ENCODE measurements around the gene LAIR1.

LAIR1 gene

GRCh38 chr19:54333586-54334298, 31.0 kb downstream of the LAIR1 start:
- Histone ChIP-seq H3K36me3 (ENCODE audit: control insufficient read depth in 2 of 2, insufficient read depth in 1 of 2, low read length in 2 of 2) (no peaks in the 10 kb centered on the region), H3K4me3 (ENCODE audit: low read depth, low read length) (no peak overlapping the region), H3K9me3 (ENCODE audit: control insufficient read depth, insufficient read depth, low read depth, low read length) (no peaks in the 10 kb centered on the region), H3K4me1 (ENCODE audit: control insufficient read depth, insufficient read depth, low read length) (no peaks in the 10 kb centered on the region), H3K27ac (ENCODE audit: extremely low read depth, low read depth, low read length) (no peak overlapping the region)
- CTCF ChIA-PET: interaction anchor here (0.6 to 2.8 kb wide), 5 partner anchors 8 to 71 kb away, joined by 3 to 17 read pairs (median 4); no protein-coding TSS in a partner anchor
- no peak for TF ChIP-seq HOXA7 (CRISPR knock-in tag; IDR thresholded peaks at IDR 0.05; ENCODE audit: borderline replicate concordance)
- POLR2A ChIA-PET: no interaction called here

GRCh38 chr19:54332149-54332548, 32.6 kb downstream of the LAIR1 start:
- ChIA-PET POLR2A (no interaction called here), CTCF (interaction anchor here (1.1 to 2.8 kb wide), 3 partner anchors 8 to 60 kb away, joined by 4 to 17 read pairs (median 6); no protein-coding TSS in a partner anchor)
- TF ChIP-seq ZIC2 (tag by site-specific recombination; IDR thresholded peaks at IDR 0.05) (0 out of 2 replicates have a peak, but pooled peaks have one; percentile 29), ZNF704 (tag by site-specific recombination; IDR thresholded peaks at IDR 0.05) (no peak)
- no peaks in the 10 kb centered on the region for H3K4me1 ChIP-seq (ENCODE audit: control insufficient read depth, insufficient read depth, low read length)
- no peak overlapping the region for H3K27ac ChIP-seq (ENCODE audit: extremely low read depth, low read depth, low read length)
- H3K9me3 ChIP-seq (ENCODE audit: control insufficient read depth, insufficient read depth, low read depth, low read length): no peaks in the 10 kb centered on the region
- H3K36me3 ChIP-seq (ENCODE audit: control insufficient read depth in 2 of 2, insufficient read depth in 1 of 2, low read length in 2 of 2): no peaks in the 10 kb centered on the region
- H3K4me3 ChIP-seq (ENCODE audit: low read depth, low read length): no peak overlapping the region

- Histone ChIP-seq H3K27ac (ENCODE audit: extremely low read depth, low read depth, low read length) (no peak overlapping the region), H3K4me3 (ENCODE audit: low read depth, low read length) (no peak overlapping the region), H3K4me1 (ENCODE audit: control insufficient read depth, insufficient read depth, low read length) (no peaks in the 10 kb centered on the region), H3K9me3 (ENCODE audit: control insufficient read depth, insufficient read depth, low read depth, low read length) (no peaks in the 10 kb centered on the region), H3K36me3 (ENCODE audit: control insufficient read depth in 2 of 2, insufficient read depth in 1 of 2, low read length in 2 of 2) (no peaks in the 10 kb centered on the region)
- ChIA-PET POLR2A (no interaction called here), CTCF (interaction anchor here (1.1 to 2.8 kb wide), 2 partner anchors 7 to 59 kb away, joined by 4 to 17 read pairs; no protein-coding TSS in a partner anchor)
- TF ChIP-seq SETDB1 (IDR thresholded peaks at IDR 0.05; ENCODE audit: insufficient read length, low read length) (no peak), ZSCAN23 (tag by site-specific recombination; IDR thresholded peaks at IDR 0.05) (no peak), PRDM10 (tag by site-specific recombination; IDR thresholded peaks at IDR 0.05) (no peak), ZNF37A (tag by site-specific recombination; IDR thresholded peaks at IDR 0.05) (no peak), OVOL3 (tag by site-specific recombination; IDR thresholded peaks at IDR 0.05) (no peak), ZNF132 (tag by site-specific recombination; IDR thresholded peaks at IDR 0.05; ENCODE audit: borderline replicate concordance) (no peak), ZNF571 (tag by site-specific recombination; IDR thresholded peaks at IDR 0.05) (no peak), ZNF211 (tag by site-specific recombination; IDR thresholded peaks at IDR 0.05; ENCODE audit: low read depth) (no peak), ZNF558 (tag by site-specific recombination; IDR thresholded peaks at IDR 0.05) (no peak), ZNF521 (tag by site-specific recombination; IDR thresholded peaks at IDR 0.05) (no peak), ZNF350 (tag by site-specific recombination; IDR thresholded peaks at IDR 0.05) (no peak), ZNF114 (tag by site-specific recombination; IDR thresholded peaks at IDR 0.05) (no peak), ZNF473 (tag by site-specific recombination; IDR thresholded peaks at IDR 0.05) (no peak), ZNF654 (tag by site-specific recombination; IDR thresholded peaks at IDR 0.05; ENCODE audit: low read depth) (no peak), KLF10 (tag by site-specific recombination; IDR thresholded peaks at IDR 0.05) (no peak)
Measured at GRCh38 chr19:54331626-54332025, 33.1 kb downstream of the LAIR1 start.
